KG1 (cell line): Measurements from ENCODE around the gene CD52.

Source experiments
- DNase-seq: peaks from one replicate; lab custom pipeline; 2025; lab: John Stamatoyannopoulos, UW

CD52 gene

DNA sequence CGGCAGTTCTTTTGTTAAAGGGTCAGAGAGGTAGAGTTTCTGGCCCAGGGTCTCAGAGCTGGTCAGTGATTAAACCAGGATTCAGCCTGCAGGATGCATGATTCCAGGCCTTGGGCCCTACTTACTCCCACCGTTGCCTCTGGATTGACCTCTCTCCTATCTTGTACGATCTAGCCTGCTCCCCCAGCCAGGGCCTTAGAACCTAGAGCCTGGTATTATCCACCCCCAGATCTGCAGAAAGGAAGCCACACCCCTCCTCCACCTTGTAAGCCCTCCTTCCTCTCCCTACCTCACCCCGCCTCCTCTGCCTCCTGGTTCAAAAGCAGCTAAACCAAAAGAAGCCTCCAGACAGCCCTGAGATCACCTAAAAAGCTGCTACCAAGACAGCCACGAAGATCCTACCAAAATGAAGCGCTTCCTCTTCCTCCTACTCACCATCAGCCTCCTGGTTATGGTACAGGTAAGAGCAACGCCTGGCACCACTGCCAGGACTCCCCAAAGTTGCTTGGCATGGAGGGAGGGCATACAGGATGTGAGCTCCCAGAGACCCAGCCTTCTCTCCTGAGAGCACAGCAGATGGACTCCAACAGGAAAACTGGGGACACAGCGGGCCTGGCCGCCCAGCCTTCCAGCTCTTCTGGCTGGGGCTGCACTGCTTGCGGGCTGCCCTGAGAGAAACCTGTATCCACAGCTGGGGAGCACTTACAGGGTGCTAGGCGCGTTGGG lies at the start of gene CD52:
CD52 (plus strand) TSS at position 347 of the 726 bp plus-strand sequence; CDS start at position 407, 60 bp downstream.
- DNase-seq, result peak; percentile 45

DNA sequence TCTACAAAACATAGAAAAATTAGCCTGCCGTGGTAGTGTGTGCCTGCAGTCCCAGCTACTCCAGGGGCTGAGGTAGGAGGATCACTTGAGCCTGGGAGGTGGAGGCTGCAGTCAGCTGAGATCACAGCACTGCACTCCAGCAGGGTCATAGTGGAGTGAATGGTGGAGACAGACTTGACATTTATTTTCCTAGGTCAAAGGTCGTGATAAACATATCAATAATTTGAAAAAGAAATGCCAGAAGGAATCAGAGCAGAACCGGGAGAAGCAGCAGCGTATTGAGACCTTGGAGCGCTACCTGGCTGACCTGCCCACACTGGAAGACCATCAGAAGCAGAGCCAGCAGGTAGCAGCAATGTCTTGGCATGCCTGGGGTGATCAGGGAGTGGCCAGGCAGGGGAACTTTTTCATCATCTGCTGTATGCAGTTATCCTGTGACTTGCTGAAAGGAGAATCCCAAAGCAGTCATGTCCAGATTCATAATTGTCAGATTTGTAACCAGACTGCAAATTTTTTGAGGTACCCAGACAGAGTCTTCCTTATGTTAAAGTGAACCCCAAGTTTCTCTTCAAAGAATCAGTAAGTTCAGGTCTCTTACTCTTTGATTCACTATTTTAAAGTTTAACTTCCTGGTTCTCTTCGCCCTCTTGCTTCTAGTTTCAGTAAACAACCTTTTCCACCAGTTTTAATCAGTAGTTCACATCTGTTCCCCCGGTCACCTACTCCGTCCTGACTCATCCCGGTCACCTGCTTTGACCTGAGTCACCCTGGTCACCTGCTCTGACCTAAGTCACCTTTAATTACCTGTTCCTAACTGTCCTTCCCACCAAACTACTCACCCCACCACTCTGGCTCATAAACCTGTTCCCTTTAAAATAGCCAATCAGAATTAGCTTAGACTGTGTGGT lies 49.2 kb upstream of the CD52 start:
- no peak for DNase-seq

DNA sequence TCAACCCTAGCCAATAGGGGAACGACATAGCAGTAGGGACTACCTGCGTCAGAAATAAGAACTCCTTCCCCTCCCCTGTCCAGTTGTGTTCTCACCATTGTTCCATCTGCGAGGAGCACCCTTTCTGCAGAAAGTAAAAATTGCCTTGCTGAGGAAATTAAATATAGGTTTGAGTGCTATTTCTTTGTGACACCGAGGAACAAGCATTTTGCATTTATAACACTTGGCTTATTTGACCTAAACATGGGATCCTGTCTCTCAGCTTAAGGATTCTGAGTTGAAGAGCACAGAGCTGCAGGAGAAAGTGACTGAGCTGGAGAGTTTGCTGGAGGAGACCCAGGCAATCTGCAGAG lies 48.6 kb upstream of the CD52 start:
- no peak for DNase-seq

- DNase-seq, result peak; percentile 30
Measured at GRCh38 chr1:26274801-26275425, 42.8 kb upstream of the CD52 start.

DNA sequence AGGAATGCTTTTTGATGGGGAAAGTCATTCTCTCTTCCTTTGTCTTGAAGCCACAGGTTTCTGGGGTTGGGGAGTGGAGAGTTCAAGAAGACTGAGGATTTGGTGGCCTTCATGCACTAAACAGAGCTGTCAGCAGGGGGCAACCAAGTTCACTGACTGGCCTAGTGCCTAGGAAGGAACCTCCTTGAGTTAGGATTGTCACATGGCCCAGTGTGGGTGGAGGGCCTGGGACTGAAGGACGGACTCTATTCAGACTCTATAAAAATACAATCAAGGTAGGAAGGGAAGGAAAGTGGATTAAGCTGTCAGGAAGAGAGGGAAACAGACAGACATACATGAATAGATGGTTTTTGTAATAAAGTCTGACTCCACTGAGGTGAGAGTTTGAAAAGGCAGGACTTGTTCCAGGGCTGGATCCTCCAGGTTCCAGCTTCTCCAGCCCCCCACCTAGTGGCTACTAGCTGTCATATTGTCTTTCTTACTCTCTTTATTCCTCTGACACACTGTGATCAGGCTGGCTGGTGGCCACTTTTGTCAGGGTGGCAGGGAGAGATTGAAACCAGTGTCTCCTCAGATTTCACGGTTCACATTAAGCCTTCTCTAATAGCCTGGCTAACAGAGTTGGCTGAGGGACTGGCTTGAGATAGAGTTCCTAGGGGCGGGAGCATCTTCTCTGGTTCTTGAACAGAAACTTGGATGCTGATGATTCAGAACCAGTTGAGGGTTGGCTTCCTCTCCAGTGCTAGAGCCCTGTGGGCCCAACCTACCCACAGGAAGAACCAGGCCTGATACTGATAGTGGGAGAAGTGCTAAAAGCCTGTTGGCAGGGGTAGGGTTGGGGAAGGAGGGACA lies 42.0 kb upstream of the CD52 start:
- peak; percentile 65 for DNase-seq

GRCh38 chr1:26276432-26276838 lies 41.3 kb upstream of the CD52 start:
- DNase-seq, result peak; percentile 57

DNA sequence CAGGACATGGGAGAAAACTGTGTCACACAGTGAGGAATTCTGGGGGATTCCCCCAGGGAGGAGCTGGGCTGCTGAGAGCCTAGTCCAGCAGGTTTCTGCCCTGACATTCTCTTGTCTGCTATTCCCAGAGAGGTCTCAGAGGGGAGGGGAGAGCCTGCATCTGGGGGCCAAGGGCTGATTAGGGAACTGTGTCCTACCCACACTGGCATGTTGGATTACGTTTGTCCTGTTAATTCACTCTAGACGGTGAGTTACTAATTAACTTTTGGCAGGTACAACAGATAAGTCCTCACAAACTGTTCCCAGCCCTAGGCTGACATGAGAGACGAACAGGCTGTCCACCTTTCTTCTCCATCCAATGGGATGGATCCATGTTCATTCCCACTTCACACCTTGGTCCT lies 40.5 kb upstream of the CD52 start:
- no peak for DNase-seq

GRCh38 chr1:26277719-26278118 lies 40.0 kb upstream of the CD52 start:
- no peak for DNase-seq

DNA sequence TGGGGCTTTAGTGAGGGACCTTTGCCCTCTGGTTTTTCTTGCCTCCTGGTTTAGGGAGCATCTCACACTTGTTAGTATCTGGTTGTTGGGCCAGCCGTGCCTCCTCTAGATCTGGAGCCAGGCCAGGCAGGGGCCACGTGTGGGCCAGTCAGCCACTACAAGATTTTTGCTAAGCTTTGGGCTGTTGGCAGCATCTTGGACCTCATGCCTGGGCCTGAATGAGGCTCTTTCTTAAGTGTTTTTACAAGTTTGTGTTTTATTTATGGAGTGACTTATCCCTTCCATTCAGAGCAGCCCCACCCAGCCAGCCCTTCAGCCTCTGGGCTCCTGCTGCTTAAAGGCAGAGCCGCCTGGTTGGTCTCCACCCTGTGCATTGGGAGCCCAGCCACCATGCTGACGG lies 39.5 kb upstream of the CD52 start:
- no peak for DNase-seq

- DNase-seq, result peak; percentile 24
Measured at GRCh38 chr1:26278724-26279455, 38.9 kb upstream of the CD52 start.

DNA sequence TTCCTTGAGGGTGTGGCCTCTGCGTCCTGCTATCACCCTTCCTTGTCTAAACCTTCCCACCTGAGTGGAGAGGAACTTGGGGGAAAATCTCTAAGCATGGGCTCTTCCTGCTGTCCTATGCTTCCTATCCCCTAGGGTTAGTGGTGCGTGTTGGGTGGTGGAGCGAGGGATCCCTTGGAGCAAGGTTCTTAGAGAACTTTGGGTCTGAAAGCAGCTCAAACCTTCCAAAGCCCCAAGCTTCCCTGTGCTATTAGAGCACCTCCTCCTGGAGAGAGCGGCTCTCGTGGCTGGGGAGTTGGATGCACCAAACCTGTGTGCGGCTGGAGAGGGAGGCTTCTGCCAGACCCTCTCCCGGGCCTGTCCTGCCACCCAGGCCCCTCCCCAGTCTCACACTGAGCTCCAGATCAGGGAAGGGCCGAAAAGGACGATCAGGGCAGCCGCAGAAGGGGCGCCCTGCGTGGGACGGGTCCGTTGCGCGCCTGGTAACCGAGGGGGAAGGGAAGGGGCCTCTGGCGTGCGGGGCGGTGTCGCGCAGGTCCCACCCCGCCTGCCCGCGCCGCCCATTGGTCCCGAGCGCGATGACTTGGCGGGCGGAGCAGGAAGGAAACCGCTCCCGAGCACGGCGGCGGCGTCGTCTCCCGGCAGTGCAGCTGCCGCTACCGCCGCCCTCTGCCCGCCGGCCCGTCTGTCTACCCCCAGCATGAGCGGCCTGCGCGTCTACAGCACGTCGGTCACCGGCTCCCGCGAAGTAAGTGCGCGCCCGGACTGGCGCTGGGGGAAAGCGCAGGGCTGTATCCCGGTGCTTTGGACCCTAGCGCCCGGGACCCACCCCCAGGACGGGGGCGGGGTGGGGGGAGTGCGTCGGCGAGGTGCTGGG lies 38.1 kb upstream of the CD52 start, which contains the start of gene SH3BGRL3:
SH3BGRL3 (plus strand) TSS at position 631 of the 877 bp plus-strand sequence; CDS start at position 701, 70 bp downstream.
- peak; percentile 82 for DNase-seq

GRCh38 chr1:26280333-26281042 lies 37.3 kb upstream of the CD52 start:
- no peak for DNase-seq

DNA sequence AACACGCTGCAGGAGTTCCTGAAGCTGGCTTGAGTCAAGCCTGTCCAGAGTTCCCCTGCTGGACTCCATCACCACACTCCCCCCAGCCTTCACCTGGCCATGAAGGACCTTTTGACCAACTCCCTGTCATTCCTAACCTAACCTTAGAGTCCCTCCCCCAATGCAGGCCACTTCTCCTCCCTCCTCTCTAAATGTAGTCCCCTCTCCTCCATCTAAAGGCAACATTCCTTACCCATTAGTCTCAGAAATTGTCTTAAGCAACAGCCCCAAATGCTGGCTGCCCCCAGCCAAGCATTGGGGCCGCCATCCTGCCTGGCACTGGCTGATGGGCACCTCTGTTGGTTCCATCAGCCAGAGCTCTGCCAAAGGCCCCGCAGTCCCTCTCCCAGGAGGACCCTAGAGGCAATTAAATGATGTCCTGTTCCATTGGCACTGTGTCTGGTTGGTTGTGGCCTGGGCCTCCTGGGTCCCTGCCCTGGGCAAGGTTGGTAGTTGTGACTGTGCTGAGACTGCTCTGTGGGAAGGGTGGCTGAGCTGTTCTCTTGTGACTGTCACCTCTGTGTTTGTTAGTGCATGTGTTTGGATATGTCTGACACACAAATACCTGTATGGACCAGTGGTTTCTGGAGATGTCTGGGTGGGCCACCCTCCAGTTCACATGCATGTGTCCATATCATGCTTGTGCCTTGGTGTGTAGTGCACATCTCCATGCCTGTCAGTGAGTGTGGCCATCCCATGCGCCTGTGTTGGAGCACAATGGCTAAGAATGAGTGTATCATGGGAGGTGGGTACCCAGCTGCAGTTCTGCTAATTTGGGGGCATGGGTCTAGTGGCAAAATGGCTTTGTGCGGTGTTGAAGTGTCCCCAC lies 36.4 kb upstream of the CD52 start:
- no peak for DNase-seq

DNA sequence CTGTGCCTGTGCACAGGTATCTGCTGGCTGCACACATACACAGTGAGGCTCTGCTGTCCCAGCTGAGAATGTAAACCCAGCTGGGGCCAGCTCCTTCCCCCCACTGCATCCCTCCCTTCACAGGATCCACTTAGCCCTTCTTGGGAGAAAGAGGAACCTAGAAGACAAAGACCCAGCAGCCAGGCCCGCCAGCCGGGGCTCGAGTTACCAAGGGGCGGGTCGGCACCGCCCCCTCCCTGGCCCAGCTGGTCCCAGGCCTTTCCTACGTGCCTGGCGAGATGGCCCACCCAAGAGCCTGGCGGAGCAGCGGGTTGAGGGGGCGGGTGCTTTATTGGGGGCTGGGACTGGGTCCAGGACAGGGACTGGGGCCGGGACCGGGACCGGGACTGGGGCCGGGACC lies 35.8 kb upstream of the CD52 start:
- no peak for DNase-seq

- no peak for DNase-seq
Measured at GRCh38 chr1:26282401-26282918, 35.3 kb upstream of the CD52 start.

DNA sequence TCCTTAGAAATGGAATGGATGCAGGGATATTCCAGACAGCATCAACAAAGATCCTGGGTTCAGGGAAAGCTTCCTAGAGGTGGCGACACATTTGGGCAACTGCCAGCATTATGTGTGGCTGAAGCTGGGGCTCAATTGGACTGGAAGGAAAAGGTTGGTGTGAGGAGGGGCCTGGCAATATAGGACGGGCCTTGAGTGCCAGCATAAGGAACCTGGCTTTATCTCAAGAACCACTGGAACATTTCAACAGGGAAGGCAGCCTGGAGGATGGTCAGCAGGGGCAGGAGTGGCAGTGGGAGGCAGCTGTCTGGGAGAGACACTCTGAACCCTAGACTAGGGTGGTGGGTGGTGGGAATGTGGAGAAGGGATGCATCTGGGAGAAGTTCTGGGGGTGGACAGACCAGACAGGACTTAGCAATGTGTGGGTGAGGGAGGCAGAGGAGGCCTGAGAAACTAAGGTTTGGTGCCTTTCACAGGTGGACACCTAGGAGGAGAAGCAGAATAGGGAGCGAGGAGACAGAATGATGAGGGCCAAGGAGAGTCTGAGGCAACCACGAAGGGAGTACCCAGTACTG lies 34.4 kb upstream of the CD52 start:
- DNase-seq, result no peak

GRCh38 chr1:26283871-26284596 lies 33.7 kb upstream of the CD52 start:
- DNase-seq, result no peak
